Measurements from ENCODE around the gene DCDC1.

The DCDC1 gene

DNA sequence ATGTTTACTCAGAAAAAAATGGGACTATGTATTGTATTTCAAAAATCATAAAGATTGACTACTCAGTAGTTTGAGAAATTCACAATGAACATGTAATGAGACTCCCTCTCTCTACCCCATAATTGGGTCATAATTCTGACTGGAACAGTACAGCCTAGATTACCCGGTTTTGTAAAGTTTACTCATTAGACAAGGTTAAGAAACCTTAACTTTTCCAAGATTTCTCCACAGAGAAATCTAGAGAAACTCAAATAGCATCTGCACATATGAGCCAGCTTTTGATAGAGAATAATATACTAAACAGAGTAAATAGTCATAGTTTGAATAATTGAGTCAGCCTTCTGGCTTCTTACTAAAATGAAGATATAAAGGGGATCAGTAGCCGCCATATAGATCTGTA is 452.3 kb downstream of the DCDC1 start:
- Histone ChIP-seq H3K27ac (ENCODE audit: low read length) (no peak overlapping the region), H3K27me3 (ENCODE audit: low read depth, low read length) (peaks cover 53% of the 10 kb centered on the region), H3K4me2 (ENCODE audit: low read length) (no peak overlapping the region)

DNA sequence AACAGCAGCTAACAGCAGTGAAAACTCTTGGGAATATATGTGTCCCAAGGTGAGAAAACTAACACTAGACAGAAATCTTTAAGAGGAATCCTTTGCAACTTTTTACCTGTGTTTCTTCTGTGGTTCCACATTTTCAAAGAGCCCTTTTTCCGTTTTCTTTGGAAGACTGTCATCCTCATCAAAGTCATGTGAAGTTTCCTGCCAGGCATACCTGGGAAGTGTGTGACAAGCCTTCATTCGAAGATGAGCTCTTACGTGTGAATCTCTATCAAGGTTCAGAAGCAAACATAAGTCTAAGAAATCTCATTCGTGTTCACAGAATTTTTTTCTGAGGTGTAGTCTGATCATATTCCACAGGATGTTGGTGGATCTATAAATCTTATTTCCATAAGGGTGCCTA is 452.8 kb downstream of the DCDC1 start:
- Histone ChIP-seq H3K27me3 (ENCODE audit: low read depth, low read length) (peaks cover 48% of the 10 kb centered on the region), H3K79me2 (ENCODE audit: low read length) (no peaks in the 10 kb centered on the region), H3K36me3 (replicated peaks; ENCODE audit: low read depth, low read length) (no peaks in the 10 kb centered on the region), H3K27ac (ENCODE audit: low read length) (no peak overlapping the region), H2AFZ (ENCODE audit: low read depth, low read length) (no peak overlapping the region), H4K20me1 (ENCODE audit: insufficient read depth, low read length) (no peaks in the 10 kb centered on the region), H3K4me2 (ENCODE audit: low read length) (no peak overlapping the region), H3K4me3 (ENCODE audit: low read length) (no peak overlapping the region), H3K4me1 (ENCODE audit: low read length) (peaks cover 14% of the 10 kb centered on the region; the same call in 1 of the 2 replicates), H3K9ac (ENCODE audit: low read length) (no peak overlapping the region), H3K9me3 (ENCODE audit: insufficient read depth, low read length) (no peaks in the 10 kb centered on the region)
- TF ChIP-seq EZH2phosphoT487 (IDR thresholded peaks at IDR 0.05; ENCODE audit: low read depth), result no peak
- TF ChIP-seq, protein P1, sequence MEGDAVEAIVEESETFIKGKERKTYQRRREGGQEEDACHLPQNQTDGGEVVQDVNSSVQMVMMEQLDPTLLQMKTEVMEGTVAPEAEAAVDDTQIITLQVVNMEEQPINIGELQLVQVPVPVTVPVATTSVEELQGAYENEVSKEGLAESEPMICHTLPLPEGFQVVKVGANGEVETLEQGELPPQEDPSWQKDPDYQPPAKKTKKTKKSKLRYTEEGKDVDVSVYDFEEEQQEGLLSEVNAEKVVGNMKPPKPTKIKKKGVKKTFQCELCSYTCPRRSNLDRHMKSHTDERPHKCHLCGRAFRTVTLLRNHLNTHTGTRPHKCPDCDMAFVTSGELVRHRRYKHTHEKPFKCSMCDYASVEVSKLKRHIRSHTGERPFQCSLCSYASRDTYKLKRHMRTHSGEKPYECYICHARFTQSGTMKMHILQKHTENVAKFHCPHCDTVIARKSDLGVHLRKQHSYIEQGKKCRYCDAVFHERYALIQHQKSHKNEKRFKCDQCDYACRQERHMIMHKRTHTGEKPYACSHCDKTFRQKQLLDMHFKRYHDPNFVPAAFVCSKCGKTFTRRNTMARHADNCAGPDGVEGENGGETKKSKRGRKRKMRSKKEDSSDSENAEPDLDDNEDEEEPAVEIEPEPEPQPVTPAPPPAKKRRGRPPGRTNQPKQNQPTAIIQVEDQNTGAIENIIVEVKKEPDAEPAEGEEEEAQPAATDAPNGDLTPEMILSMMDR (IDR thresholded peaks at IDR 0.05; ENCODE audit: low read depth, low read length), result no peak

More for the DNA sequence above, 452.3 kb downstream of the DCDC1 start:
- peaks cover 14% of the 10 kb centered on the region; the same call in 1 of the 2 replicates for H3K4me1 ChIP-seq (ENCODE audit: low read length)
- no peaks in the 10 kb centered on the region for H3K79me2 ChIP-seq (ENCODE audit: low read length)
- no peak overlapping the region for H3K9ac ChIP-seq (ENCODE audit: low read length)
- H3K4me3 ChIP-seq (ENCODE audit: low read length), result no peak overlapping the region
- no peaks in the 10 kb centered on the region for H4K20me1 ChIP-seq (ENCODE audit: insufficient read depth, low read length)
- TF ChIP-seq, protein P1 (IDR thresholded peaks at IDR 0.05; ENCODE audit: low read depth, low read length), result no peak
- no peak for TF ChIP-seq EZH2phosphoT487 (IDR thresholded peaks at IDR 0.05; ENCODE audit: low read depth)
- H3K36me3 ChIP-seq (replicated peaks; ENCODE audit: low read depth, low read length), result no peaks in the 10 kb centered on the region
- H2AFZ ChIP-seq (ENCODE audit: low read depth, low read length), result no peak overlapping the region
- H3K9me3 ChIP-seq (ENCODE audit: insufficient read depth, low read length), result no peaks in the 10 kb centered on the region

DNA sequence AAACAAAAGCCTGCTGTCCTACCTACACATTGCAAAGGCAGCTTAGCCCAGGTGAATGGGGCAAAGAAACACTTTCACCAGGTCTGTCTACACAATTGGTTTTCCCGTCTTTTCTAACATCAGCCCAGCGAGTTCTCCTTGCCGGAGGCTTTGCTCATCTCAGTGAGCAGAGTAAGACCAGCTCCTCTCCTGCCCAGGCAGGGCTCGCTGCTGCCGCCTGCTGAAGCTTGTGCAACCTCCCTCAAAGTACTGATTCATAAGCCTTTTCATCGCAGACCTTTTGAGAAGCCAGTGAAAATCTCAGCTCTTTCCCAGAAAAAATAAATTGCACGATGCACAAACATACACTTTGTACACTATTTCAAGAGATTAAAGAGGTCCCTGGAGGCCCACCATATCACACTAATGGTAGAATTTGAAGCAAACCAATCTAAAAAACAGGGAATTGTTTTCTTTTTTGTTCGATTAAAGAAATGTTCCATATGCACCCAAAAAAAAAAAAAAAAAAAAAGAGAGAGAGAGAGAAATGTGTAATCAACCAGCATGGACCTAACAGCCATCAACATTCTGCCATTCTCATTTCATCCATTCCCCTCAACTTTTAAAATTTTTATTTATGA is 455.3 kb downstream of the DCDC1 start:
- H3K9ac ChIP-seq (ENCODE audit: low read length), result no peak overlapping the region
- no peak overlapping the region for H3K4me3 ChIP-seq (ENCODE audit: low read length)
- H3K9me3 ChIP-seq (ENCODE audit: insufficient read depth, low read length), result no peaks in the 10 kb centered on the region
- TF ChIP-seq, protein P1 (IDR thresholded peaks at IDR 0.05; ENCODE audit: low read depth, low read length), result peak; percentile 66
- TF ChIP-seq EZH2phosphoT487 (IDR thresholded peaks at IDR 0.05; ENCODE audit: low read depth), result no peak
- H4K20me1 ChIP-seq (ENCODE audit: insufficient read depth, low read length), result no peaks in the 10 kb centered on the region
- H3K36me3 ChIP-seq (replicated peaks; ENCODE audit: low read depth, low read length), result no peaks in the 10 kb centered on the region
- H3K4me2 ChIP-seq (ENCODE audit: low read length), result peak overlapping the region; percentile 26
- peaks cover 6% of the 10 kb centered on the region; the same call in 1 of the 2 replicates for H3K4me1 ChIP-seq (ENCODE audit: low read length)
- H2AFZ ChIP-seq (ENCODE audit: low read depth, low read length), result no peak overlapping the region
- no peak overlapping the region for H3K27ac ChIP-seq (ENCODE audit: low read length)
- peaks cover 31% of the 10 kb centered on the region for H3K27me3 ChIP-seq (ENCODE audit: low read depth, low read length)
- no peaks in the 10 kb centered on the region for H3K79me2 ChIP-seq (ENCODE audit: low read length)

DNA sequence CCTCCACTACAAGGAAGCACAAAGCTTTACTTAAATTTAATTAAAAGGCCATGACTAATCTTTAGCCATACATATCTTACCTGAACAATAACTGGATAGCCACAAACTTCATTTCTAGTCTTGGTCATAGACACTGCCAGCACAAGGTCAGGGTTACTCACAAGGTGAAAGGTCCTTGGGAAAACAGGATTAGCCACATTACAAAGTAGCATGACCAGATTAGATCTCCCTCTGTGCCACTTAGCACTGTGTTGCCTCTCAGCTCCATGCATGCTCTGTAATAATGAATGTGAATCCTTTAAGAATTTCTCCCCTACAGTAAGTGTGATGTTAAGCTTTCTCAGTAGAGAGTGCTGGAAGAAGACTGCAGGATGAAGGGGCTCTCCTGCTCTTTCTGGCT is 458.3 kb downstream of the DCDC1 start:
- H3K9me3 ChIP-seq (ENCODE audit: insufficient read depth, low read length), result no peaks in the 10 kb centered on the region
- H3K27ac ChIP-seq (ENCODE audit: low read length), result no peak overlapping the region
- no peaks in the 10 kb centered on the region for H3K4me1 ChIP-seq (ENCODE audit: low read length)
- no peak overlapping the region for H3K4me3 ChIP-seq (ENCODE audit: low read length)
- no peaks in the 10 kb centered on the region for H3K36me3 ChIP-seq (replicated peaks; ENCODE audit: low read depth, low read length)
- H3K4me2 ChIP-seq (ENCODE audit: low read length), result no peak overlapping the region
- no peak overlapping the region for H2AFZ ChIP-seq (ENCODE audit: low read depth, low read length)
- no peak overlapping the region for H3K9ac ChIP-seq (ENCODE audit: low read length)
- no peaks in the 10 kb centered on the region for H4K20me1 ChIP-seq (ENCODE audit: insufficient read depth, low read length)
- no peaks in the 10 kb centered on the region for H3K79me2 ChIP-seq (ENCODE audit: low read length)
- TF ChIP-seq, protein P1 (IDR thresholded peaks at IDR 0.05; ENCODE audit: low read depth, low read length), result no peak
- TF ChIP-seq EZH2phosphoT487 (IDR thresholded peaks at IDR 0.05; ENCODE audit: low read depth), result no peak
- peaks cover 21% of the 10 kb centered on the region for H3K27me3 ChIP-seq (ENCODE audit: low read depth, low read length)
